OCI-LY7 (cell line): ENCODE data around the gene LRFN2. TPM values are rescaled to one million over a fixed set of nuclear protein-coding genes. Genes with fewer than 3 reads are reported as not detected.

Experiments
- BruUV-seq: library from RNA; stranded (reverse); fragments of 400-500 nt; replicated peaks from 2 replicates; lab custom pipeline; 2021; lab: Mats Ljungman, UMichigan
- CTCF ChIA-PET: fragments of 300-600 bp; sonication (Branson Sonifier 250); formaldehyde crosslinking; loops from one replicate; lab custom pipeline; 2022; ENCODE audit warnings: antibody characterized with exemption; ENCODE audit not compliant: unreplicated experiment; lab: Charles Lee
- POLR2A ChIA-PET: fragments of 300-600 bp; sonication (Branson Sonifier 250); formaldehyde crosslinking; loops from one replicate; lab custom pipeline; 2022; ENCODE audit warnings: antibody characterized with exemption; lab: Charles Lee
- DNase-seq: peaks from one replicate; pipeline ENCODE4 v3.0.0-alpha.2; 2015; ENCODE audit warnings: low spot score
- H2AFZ ChIP-seq: fragments of 200-600 bp; sonication (generic), shearing (Covaris generic); 2 replicates; pipeline ENCODE4 v1.6.1; 2014; ENCODE audit warnings: mild to moderate bottlenecking, antibody characterized with exemption, low read length, moderate library complexity
- H3K27ac ChIP-seq: fragments of 200-600 bp; sonication (generic); 2 replicates; pipeline ENCODE4 v1.5.1; 2014; ENCODE audit warnings: mixed run types, low read depth, mild to moderate bottlenecking, moderate library complexity, low read length, inconsistent platforms; ENCODE audit not compliant: poor library complexity, severe bottlenecking
- H3K36me3 ChIP-seq: fragments of 200-600 bp; sonication (generic); 2 replicates; pipeline ENCODE4 v1.6.1; 2014; ENCODE audit warnings: mild to moderate bottlenecking, antibody characterized with exemption, low read length, moderate library complexity, mixed read lengths; ENCODE audit not compliant: insufficient read depth
- H3K4me1 ChIP-seq: fragments of 200-600 bp; sonication (generic); 2 replicates; pipeline ENCODE4 v1.5.1; 2014; ENCODE audit warnings: mild to moderate bottlenecking, low read length; ENCODE audit not compliant: insufficient read depth, poor library complexity, severe bottlenecking
- H3K4me2 ChIP-seq: fragments of 200-600 bp; sonication (generic); 2 replicates; pipeline ENCODE4 v1.6.1; 2014; ENCODE audit warnings: mild to moderate bottlenecking, low read length
- H3K4me3 ChIP-seq: fragments of 200-600 bp; sonication (generic); 2 replicates; pipeline ENCODE4 v1.5.1; 2014; ENCODE audit warnings: mild to moderate bottlenecking, low read depth, low read length; ENCODE audit not compliant: poor library complexity, severe bottlenecking
- H3K79me2 ChIP-seq: fragments of 200-600 bp; sonication (generic); 2 replicates; pipeline ENCODE4 v1.6.1; 2016; ENCODE audit warnings: low read depth, mild to moderate bottlenecking, low read length, moderate library complexity, mixed read lengths; ENCODE audit not compliant: insufficient read depth
- H3K9me2 ChIP-seq: fragments of 200-600 bp; sonication (generic); 2 replicates; pipeline ENCODE4 v1.6.1; 2016; ENCODE audit warnings: mild to moderate bottlenecking, low read length, mixed read lengths; ENCODE audit not compliant: insufficient read depth
- H3K9me3 ChIP-seq: fragments of 200-600 bp; sonication (generic); 2 replicates; pipeline ENCODE4 v1.6.1; 2014; ENCODE audit warnings: mild to moderate bottlenecking, mixed run types, low read length, mixed read lengths
- H4K20me1 ChIP-seq: fragments of 200-600 bp; sonication (generic); 2 replicates; pipeline ENCODE4 v1.6.1; 2014; ENCODE audit warnings: mild to moderate bottlenecking, antibody characterized with exemption, low read length, moderate library complexity, mixed read lengths; ENCODE audit not compliant: insufficient read depth
- CTCF ChIP-seq: fragments of 200-600 bp; sonication (generic); conservative IDR thresholded peaks from 2 replicates; pipeline ENCODE4 v1.5.1; 2014; ENCODE audit warnings: mild to moderate bottlenecking, antibody characterized with exemption, low read length, moderate library complexity, mixed read lengths
- EZH2phosphoT487 ChIP-seq: fragments of 200-600 bp; sonication (generic); IDR thresholded peaks from 2 replicates; pipeline ENCODE4 v1.6.1; 2018; ENCODE audit warnings: low read depth, borderline replicate concordance, mild to moderate bottlenecking, mixed run types, antibody characterized with exemption, low read length, moderate library complexity, mixed read lengths
- intact Hi-C: fragments of 100-400 bp; cut with micrococcal nuclease; formaldehyde crosslinking; loops from one replicate; pipeline ENCODE4 v1.10.0; 2022; ENCODE audit not compliant: unreplicated experiment
- total RNA-seq, 2 experiments: library from RNA; depleted of rRNA in 1 of 2; stranded (reverse); fragments of >200 nt in 1 of 2; shearing (Covaris generic) in 1 of 2; gene quantifications; 2 replicates each; pipeline ENCODE4 v1.2.3, GENCODE V29; 2014 to 2022

The LRFN2 gene
- total RNA-seq, 2 experiments from 2014 or later = not detected

GRCh38 chr6:40442591-40442990, 144.6 kb downstream of the LRFN2 start:
- ChIA-PET CTCF (no interaction called here), POLR2A (no interaction called here)
- TF ChIP-seq EZH2phosphoT487 (no peak), CTCF (no peak)
- no peaks in the 10 kb centered on the region for H3K9me2 ChIP-seq
- no peak overlapping the region for H3K27ac ChIP-seq
- no peak for DNase-seq
- BruUV-seq = no TSS peak
- no peak overlapping the region for H3K4me2 ChIP-seq
- no peaks in the 10 kb centered on the region for H3K9me3 ChIP-seq
- no peaks in the 10 kb centered on the region for H3K36me3 ChIP-seq
- no peaks in the 10 kb centered on the region for H3K79me2 ChIP-seq
- H2AFZ ChIP-seq = no peak overlapping the region
- no peaks in the 10 kb centered on the region for H4K20me1 ChIP-seq
- intact Hi-C loops = no loop called here
- H3K4me3 ChIP-seq = no peak overlapping the region
- H3K4me1 ChIP-seq = no peaks in the 10 kb centered on the region

GRCh38 chr6:40441150-40441549, 146.0 kb downstream of the LRFN2 start:
- no TSS peak for BruUV-seq
- no peak overlapping the region for H3K4me3 ChIP-seq
- ChIA-PET CTCF (no interaction called here), POLR2A (interaction anchor here (0.7 kb wide), 1 partner anchor 188 kb away, joined by 3 read pairs; no protein-coding TSS in a partner anchor)
- no peaks in the 10 kb centered on the region for H3K9me2 ChIP-seq
- H4K20me1 ChIP-seq = no peaks in the 10 kb centered on the region
- no peak overlapping the region for H2AFZ ChIP-seq
- no peak for DNase-seq
- no peaks in the 10 kb centered on the region for H3K79me2 ChIP-seq
- no peak for TF ChIP-seq CTCF
- TF ChIP-seq EZH2phosphoT487 = no peak
- H3K4me1 ChIP-seq = no peaks in the 10 kb centered on the region
- no peak overlapping the region for H3K27ac ChIP-seq
- no peaks in the 10 kb centered on the region for H3K36me3 ChIP-seq
- H3K4me2 ChIP-seq = no peak overlapping the region
- H3K9me3 ChIP-seq = no peaks in the 10 kb centered on the region
- intact Hi-C loops = no loop called here

GRCh38 chr6:40440053-40440452, 147.1 kb downstream of the LRFN2 start:
- H2AFZ ChIP-seq = no peak overlapping the region
- H3K36me3 ChIP-seq = no peaks in the 10 kb centered on the region
- no peaks in the 10 kb centered on the region for H3K4me1 ChIP-seq
- CTCF ChIA-PET = no interaction called here
- intact Hi-C loops = no loop called here
- H3K9me2 ChIP-seq = no peaks in the 10 kb centered on the region
- no TSS peak for BruUV-seq
- DNase-seq = no peak
- no peaks in the 10 kb centered on the region for H3K9me3 ChIP-seq
- TF ChIP-seq CTCF (no peak), EZH2phosphoT487 (no peak)
- H3K27ac ChIP-seq = no peak overlapping the region
- H3K79me2 ChIP-seq = no peaks in the 10 kb centered on the region
- H3K4me2 ChIP-seq = no peak overlapping the region
- H3K4me3 ChIP-seq = no peak overlapping the region
- H4K20me1 ChIP-seq = no peaks in the 10 kb centered on the region
- POLR2A ChIA-PET = interaction anchor here (0.7 kb wide), 1 partner anchor 217 kb away, joined by 3 read pairs; no protein-coding TSS in a partner anchor
